ENCODE data around the gene SLC17A9.

Gene SLC17A9

GRCh38 chr20:62975812-62976508 lies 23.5 kb downstream of the SLC17A9 start:
- H3K9ac ChIP-seq (ENCODE audit: low read depth in 1 of 2, low read length in 2 of 2) = no peak overlapping the region
- peaks cover 29 to 72% of the 10 kb centered on the region in 2 donors for H3K27me3 ChIP-seq (ENCODE audit: control insufficient read depth in 2 of 2, insufficient read depth in 2 of 2, low read length in 2 of 2)
- H3K9me3 ChIP-seq (ENCODE audit: control insufficient read depth in 2 of 2, low read length in 2 of 2) = no peaks in the 10 kb centered on the region
- no peak overlapping the region for H3K27ac ChIP-seq (ENCODE audit: low read depth in 2 of 2, low read length in 2 of 2)
- H3K4me1 ChIP-seq (ENCODE audit: control insufficient read depth in 2 of 2, insufficient read depth in 2 of 2, low read length in 2 of 2) = peaks cover 5% of the 10 kb centered on the region in 2 donors
- H3K36me3 ChIP-seq (ENCODE audit: control insufficient read depth in 2 of 2, insufficient read depth in 2 of 2, low read length in 2 of 2) = no peaks in the 10 kb centered on the region
- H3K4me3 ChIP-seq (ENCODE audit: low read length in 2 of 2) = no peak overlapping the region

- peaks cover 5% of the 10 kb centered on the region in 2 donors for H3K4me1 ChIP-seq (ENCODE audit: control insufficient read depth in 2 of 2, insufficient read depth in 2 of 2, low read length in 2 of 2)
Observed at GRCh38 chr20:62976886-62977285, 24.4 kb downstream of the SLC17A9 start.

GRCh38 chr20:62977613-62978560 lies 25.4 kb downstream of the SLC17A9 start:
- H3K4me3 ChIP-seq (ENCODE audit: low read length in 2 of 2) = peak overlapping the region in 1 of 2 donors; percentile 59
- H3K9me3 ChIP-seq (ENCODE audit: control insufficient read depth in 2 of 2, low read length in 2 of 2) = no peaks in the 10 kb centered on the region
- no peaks in the 10 kb centered on the region for H3K36me3 ChIP-seq (ENCODE audit: control insufficient read depth in 2 of 2, insufficient read depth in 2 of 2, low read length in 2 of 2)
- no peak overlapping the region for H3K9ac ChIP-seq (ENCODE audit: low read depth in 1 of 2, low read length in 2 of 2)
- peaks cover 36 to 56% of the 10 kb centered on the region in 2 donors for H3K27me3 ChIP-seq (ENCODE audit: control insufficient read depth in 2 of 2, insufficient read depth in 2 of 2, low read length in 2 of 2)
- H3K27ac ChIP-seq (ENCODE audit: low read depth in 2 of 2, low read length in 2 of 2) = no peak overlapping the region
- no peaks in the 10 kb centered on the region for H3K4me1 ChIP-seq (ENCODE audit: control insufficient read depth in 2 of 2, insufficient read depth in 2 of 2, low read length in 2 of 2)

More at GRCh38 chr20:62976886-62977285, 24.4 kb downstream of the SLC17A9 start:
- Histone ChIP-seq H3K4me3 (ENCODE audit: low read length in 2 of 2) (no peak overlapping the region), H3K9ac (ENCODE audit: low read depth in 1 of 2, low read length in 2 of 2) (no peak overlapping the region), H3K9me3 (ENCODE audit: control insufficient read depth in 2 of 2, low read length in 2 of 2) (no peaks in the 10 kb centered on the region), H3K27ac (ENCODE audit: low read depth in 2 of 2, low read length in 2 of 2) (no peak overlapping the region), H3K27me3 (ENCODE audit: control insufficient read depth in 2 of 2, insufficient read depth in 2 of 2, low read length in 2 of 2) (peaks cover 33 to 65% of the 10 kb centered on the region in 2 donors), H3K36me3 (ENCODE audit: control insufficient read depth in 2 of 2, insufficient read depth in 2 of 2, low read length in 2 of 2) (no peaks in the 10 kb centered on the region)

GRCh38 chr20:62978561-62978943 lies 26.0 kb downstream of the SLC17A9 start:
- H3K9me3 ChIP-seq (ENCODE audit: control insufficient read depth in 2 of 2, low read length in 2 of 2) = no peaks in the 10 kb centered on the region
- H3K27me3 ChIP-seq (ENCODE audit: control insufficient read depth in 2 of 2, insufficient read depth in 2 of 2, low read length in 2 of 2) = peaks cover 34 to 50% of the 10 kb centered on the region in 2 donors
- no peaks in the 10 kb centered on the region for H3K4me1 ChIP-seq (ENCODE audit: control insufficient read depth in 2 of 2, insufficient read depth in 2 of 2, low read length in 2 of 2)
- H3K9ac ChIP-seq (ENCODE audit: low read depth in 1 of 2, low read length in 2 of 2) = no peak overlapping the region
- H3K36me3 ChIP-seq (ENCODE audit: control insufficient read depth in 2 of 2, insufficient read depth in 2 of 2, low read length in 2 of 2) = no peaks in the 10 kb centered on the region
- no peak overlapping the region for H3K4me3 ChIP-seq (ENCODE audit: low read length in 2 of 2)
- H3K27ac ChIP-seq (ENCODE audit: low read depth in 2 of 2, low read length in 2 of 2) = no peak overlapping the region

DNA sequence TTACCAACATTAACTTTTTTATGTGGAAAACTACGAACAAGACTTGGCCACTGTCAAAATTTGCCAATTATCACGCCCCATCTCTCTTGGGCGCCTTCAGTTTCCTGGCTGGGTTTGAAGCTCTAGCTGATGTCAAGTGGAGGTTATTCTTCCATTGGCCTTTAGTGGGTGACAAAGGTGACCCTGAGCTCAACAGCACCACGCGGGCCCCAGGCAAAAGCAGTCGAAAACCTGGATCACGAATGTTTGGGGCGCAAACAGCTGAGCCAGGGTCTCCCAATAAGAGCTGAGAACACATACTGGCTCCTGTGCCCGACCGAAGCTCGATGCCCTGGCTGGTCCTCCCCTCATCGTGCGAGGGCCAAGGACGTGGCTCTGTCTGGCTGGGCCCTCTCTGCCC lies 26.8 kb downstream of the SLC17A9 start:
- Histone ChIP-seq H3K27ac (ENCODE audit: low read depth in 2 of 2, low read length in 2 of 2) (no peak overlapping the region), H3K4me1 (ENCODE audit: control insufficient read depth in 2 of 2, insufficient read depth in 2 of 2, low read length in 2 of 2) (no peaks in the 10 kb centered on the region), H3K27me3 (ENCODE audit: control insufficient read depth in 2 of 2, insufficient read depth in 2 of 2, low read length in 2 of 2) (peaks cover 32 to 44% of the 10 kb centered on the region in 2 donors), H3K9me3 (ENCODE audit: control insufficient read depth in 2 of 2, low read length in 2 of 2) (no peaks in the 10 kb centered on the region), H3K4me3 (ENCODE audit: low read length in 2 of 2) (no peak overlapping the region), H3K36me3 (ENCODE audit: control insufficient read depth in 2 of 2, insufficient read depth in 2 of 2, low read length in 2 of 2) (no peaks in the 10 kb centered on the region), H3K9ac (ENCODE audit: low read depth in 1 of 2, low read length in 2 of 2) (no peak overlapping the region)

GRCh38 chr20:62979876-62980373 lies 27.4 kb downstream of the SLC17A9 start:
- Histone ChIP-seq H3K4me3 (ENCODE audit: low read length in 2 of 2) (no peak overlapping the region), H3K9me3 (ENCODE audit: control insufficient read depth in 2 of 2, low read length in 2 of 2) (no peaks in the 10 kb centered on the region), H3K4me1 (ENCODE audit: control insufficient read depth in 2 of 2, insufficient read depth in 2 of 2, low read length in 2 of 2) (no peaks in the 10 kb centered on the region), H3K27ac (ENCODE audit: low read depth in 2 of 2, low read length in 2 of 2) (no peak overlapping the region), H3K36me3 (ENCODE audit: control insufficient read depth in 2 of 2, insufficient read depth in 2 of 2, low read length in 2 of 2) (no peaks in the 10 kb centered on the region), H3K9ac (ENCODE audit: low read depth in 1 of 2, low read length in 2 of 2) (no peak overlapping the region), H3K27me3 (ENCODE audit: control insufficient read depth in 2 of 2, insufficient read depth in 2 of 2, low read length in 2 of 2) (peaks cover 31 to 38% of the 10 kb centered on the region in 2 donors)

GRCh38 chr20:62980380-62980960 lies 28.0 kb downstream of the SLC17A9 start:
- H3K4me3 ChIP-seq (ENCODE audit: low read length in 2 of 2) = no peak overlapping the region
- no peak overlapping the region for H3K9ac ChIP-seq (ENCODE audit: low read depth in 1 of 2, low read length in 2 of 2)
- no peaks in the 10 kb centered on the region for H3K9me3 ChIP-seq (ENCODE audit: control insufficient read depth in 2 of 2, low read length in 2 of 2)
- H3K27ac ChIP-seq (ENCODE audit: low read depth in 2 of 2, low read length in 2 of 2) = no peak overlapping the region
- H3K27me3 ChIP-seq (ENCODE audit: control insufficient read depth in 2 of 2, insufficient read depth in 2 of 2, low read length in 2 of 2) = peaks cover 26 to 36% of the 10 kb centered on the region in 2 donors
- no peaks in the 10 kb centered on the region for H3K4me1 ChIP-seq (ENCODE audit: control insufficient read depth in 2 of 2, insufficient read depth in 2 of 2, low read length in 2 of 2)
- no peaks in the 10 kb centered on the region for H3K36me3 ChIP-seq (ENCODE audit: control insufficient read depth in 2 of 2, insufficient read depth in 2 of 2, low read length in 2 of 2)

- H3K36me3 ChIP-seq (ENCODE audit: control insufficient read depth in 2 of 2, insufficient read depth in 2 of 2, low read length in 2 of 2) = no peaks in the 10 kb centered on the region
- no peak overlapping the region for H3K27ac ChIP-seq (ENCODE audit: low read depth in 2 of 2, low read length in 2 of 2)
- H3K4me3 ChIP-seq (ENCODE audit: low read length in 2 of 2) = no peak overlapping the region
- no peaks in the 10 kb centered on the region for H3K9me3 ChIP-seq (ENCODE audit: control insufficient read depth in 2 of 2, low read length in 2 of 2)
- H3K9ac ChIP-seq (ENCODE audit: low read depth in 1 of 2, low read length in 2 of 2) = no peak overlapping the region
- H3K4me1 ChIP-seq (ENCODE audit: control insufficient read depth in 2 of 2, insufficient read depth in 2 of 2, low read length in 2 of 2) = no peaks in the 10 kb centered on the region
- H3K27me3 ChIP-seq (ENCODE audit: control insufficient read depth in 2 of 2, insufficient read depth in 2 of 2, low read length in 2 of 2) = peaks cover 25 to 36% of the 10 kb centered on the region in 2 donors
Observed at GRCh38 chr20:62980970-62981369, 28.5 kb downstream of the SLC17A9 start.

DNA sequence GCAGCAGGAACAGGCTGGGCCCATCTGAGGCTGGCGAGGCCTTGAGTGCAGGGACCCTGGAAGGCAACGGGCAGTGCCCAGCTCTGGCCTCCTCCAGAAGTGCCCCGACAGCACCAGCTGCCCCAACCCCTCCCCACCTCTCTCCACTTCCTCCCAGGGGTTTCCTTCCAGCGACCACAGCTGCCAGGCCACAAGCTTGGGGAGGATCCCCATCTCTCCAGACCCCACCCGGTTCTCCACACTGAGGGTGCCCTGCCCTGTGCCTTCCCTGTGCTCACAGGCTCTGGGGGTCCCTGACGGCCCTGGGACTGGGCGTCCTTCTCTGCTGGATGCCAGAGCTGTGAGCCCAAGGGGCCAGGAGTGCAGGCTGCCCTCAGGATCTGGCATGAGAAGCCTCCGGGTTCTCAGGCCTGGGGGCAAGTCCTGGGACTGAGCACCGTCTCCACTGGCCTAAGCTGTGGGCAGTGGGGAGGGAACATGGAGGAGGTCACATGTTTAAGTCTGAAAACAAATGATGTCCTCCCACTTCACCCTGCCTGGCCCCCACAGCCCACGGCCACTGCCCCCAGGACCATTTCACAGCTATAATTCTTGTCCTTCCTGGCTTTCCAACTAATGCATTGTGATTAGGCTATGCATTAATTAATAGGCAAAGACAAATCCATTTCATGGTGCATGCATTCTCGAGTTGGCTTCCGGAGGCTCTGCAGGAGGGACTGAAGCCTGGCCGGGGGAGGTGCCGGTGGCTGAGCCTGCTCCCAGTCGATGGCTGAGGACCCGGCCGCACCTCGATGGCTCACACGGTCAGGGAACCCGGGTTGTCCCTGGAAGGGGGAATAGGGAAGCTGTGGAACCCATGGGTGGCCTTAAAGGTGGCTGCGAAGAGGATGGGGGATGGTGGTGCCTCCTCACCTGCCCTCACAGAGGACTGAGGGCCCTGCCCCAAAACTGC lies 29.9 kb downstream of the SLC17A9 start:
- H3K4me3 ChIP-seq (ENCODE audit: low read length in 2 of 2) = no peak overlapping the region
- no peaks in the 10 kb centered on the region for H3K4me1 ChIP-seq (ENCODE audit: control insufficient read depth in 2 of 2, insufficient read depth in 2 of 2, low read length in 2 of 2)
- H3K27ac ChIP-seq (ENCODE audit: low read depth in 2 of 2, low read length in 2 of 2) = no peak overlapping the region
- peaks cover 22 to 34% of the 10 kb centered on the region in 2 donors for H3K27me3 ChIP-seq (ENCODE audit: control insufficient read depth in 2 of 2, insufficient read depth in 2 of 2, low read length in 2 of 2)
- no peak overlapping the region for H3K9ac ChIP-seq (ENCODE audit: low read depth in 1 of 2, low read length in 2 of 2)
- no peaks in the 10 kb centered on the region for H3K9me3 ChIP-seq (ENCODE audit: control insufficient read depth in 2 of 2, low read length in 2 of 2)
- no peaks in the 10 kb centered on the region for H3K36me3 ChIP-seq (ENCODE audit: control insufficient read depth in 2 of 2, insufficient read depth in 2 of 2, low read length in 2 of 2)
